Erythroblast (primary cell): ENCODE measurements around the gene SEC31B.

Experiments used
- GATA1 ChIP-seq: IDR thresholded peaks from 2 replicates; pipeline ENCODE4 v1.6.1; 2011; ENCODE audit warnings: low read depth, mild to moderate bottlenecking, control low read depth, low read length, moderate library complexity
- POLR2A ChIP-seq: IDR thresholded peaks from 2 replicates; pipeline ENCODE4 v1.6.1; 2011; ENCODE audit warnings: mild to moderate bottlenecking, low read length

- TF ChIP-seq POLR2A, result no peak
- TF ChIP-seq GATA1, result no peak
Observed at GRCh38 chr10:100477970-100478369, 41.7 kb downstream of the SEC31B start.
